ENCODE measurements around the gene GDF2. TPM values are rescaled to one million over a fixed set of nuclear protein-coding genes. Genes with fewer than 3 reads are reported as not detected.

Gene GDF2
- total RNA-seq, 4 donors from 2014 or later: not detected

GRCh38 chr10:47366731-47367460 is 44.6 kb downstream of the GDF2 start:
- Histone ChIP-seq H3K9me3 (no peaks in the 10 kb centered on the region), H3K27ac (no peak overlapping the region), H3K27me3 (no peaks in the 10 kb centered on the region), H3K4me1 (no peaks in the 10 kb centered on the region), H3K36me3 (no peaks in the 10 kb centered on the region), H3K4me3 (no peak overlapping the region)
- no peak for TF ChIP-seq EP300 (IDR thresholded peaks at IDR 0.05)
- TF ChIP-seq CTCF (IDR thresholded peaks at IDR 0.05): no peak
- no peak for TF ChIP-seq POLR2A (IDR thresholded peaks at IDR 0.05)
- no peak for DNase-seq (ENCODE audit: low spot score in 2 of 2)
- 92 to 95% methylated on average over 8 of the region's 8 CpGs for WGBS, 2 donors

- H3K36me3 ChIP-seq: no peaks in the 10 kb centered on the region
- no peaks in the 10 kb centered on the region for H3K27me3 ChIP-seq
- DNase-seq (ENCODE audit: low spot score in 2 of 2): no peak
- H3K9me3 ChIP-seq: no peaks in the 10 kb centered on the region
- H3K4me1 ChIP-seq: peaks cover 0 to 5% (median 0%) of the 10 kb centered on the region in 4 donors
- H3K27ac ChIP-seq: no peak overlapping the region
- no peak for TF ChIP-seq POLR2A (IDR thresholded peaks at IDR 0.05)
- no peak for TF ChIP-seq CTCF (IDR thresholded peaks at IDR 0.05)
- no peak for TF ChIP-seq EP300 (IDR thresholded peaks at IDR 0.05)
- H3K4me3 ChIP-seq: no peak overlapping the region
- 80 to 88% methylated on average over 11 of the region's 11 CpGs for WGBS, 2 donors
Measured at GRCh38 chr10:47367646-47368045, 45.4 kb downstream of the GDF2 start.

GRCh38 chr10:47368431-47369180 is 46.4 kb downstream of the GDF2 start:
- no peak for DNase-seq (ENCODE audit: low spot score in 2 of 2)
- H3K4me3 ChIP-seq: no peak overlapping the region
- no peaks in the 10 kb centered on the region for H3K27me3 ChIP-seq
- peaks cover 0 to 5% (median 0%) of the 10 kb centered on the region in 4 donors for H3K4me1 ChIP-seq
- H3K36me3 ChIP-seq: no peaks in the 10 kb centered on the region
- no peaks in the 10 kb centered on the region for H3K9me3 ChIP-seq
- H3K27ac ChIP-seq: no peak overlapping the region
- WGBS, 2 donors: 95 to 97% methylated on average over 22 of the region's 24 CpGs
- TF ChIP-seq EP300 (IDR thresholded peaks at IDR 0.05): no peak
- no peak for TF ChIP-seq CTCF (IDR thresholded peaks at IDR 0.05)
- no peak for TF ChIP-seq POLR2A (IDR thresholded peaks at IDR 0.05)

- no peaks in the 10 kb centered on the region for H3K27me3 ChIP-seq
- peaks cover 0 to 7% (median 0%) of the 10 kb centered on the region in 4 donors for H3K4me1 ChIP-seq
- 74 to 86% methylated on average over 9 of the region's 9 CpGs for WGBS, 2 donors
- H3K4me3 ChIP-seq: no peak overlapping the region
- H3K9me3 ChIP-seq: no peaks in the 10 kb centered on the region
- no peak overlapping the region for H3K27ac ChIP-seq
- TF ChIP-seq CTCF (IDR thresholded peaks at IDR 0.05) (no peak), EP300 (IDR thresholded peaks at IDR 0.05) (no peak)
- no peaks in the 10 kb centered on the region for H3K36me3 ChIP-seq
- DNase-seq (ENCODE audit: low spot score in 2 of 2): no peak
Measured at GRCh38 chr10:47369251-47369894, 47.1 kb downstream of the GDF2 start.

All from tibial nerve (tissue), 4 donors.